Upper lobe of right lung (tissue), 1 donor: ENCODE data around the gene FUT2. TPM values are rescaled to one million over a fixed set of nuclear protein-coding genes. Genes with fewer than 3 reads are reported as not detected.
A peak's percentile ranks its signal among the peaks of the same experiment; 100 is the strongest.

Source experiments
- ATAC-seq: fragments of 200-7000 bp; cut with Tn5 transposase; one replicate; pipeline ENCODE4 v1.9.1; 2020; ENCODE audit warnings: mild to moderate bottlenecking, moderate library complexity
- DNase-seq: peaks from one replicate; pipeline ENCODE4 v3.0.0-alpha.2; 2020
- H3K27ac ChIP-seq: fragments of 200-600 bp; one replicate; pipeline ENCODE4 v1.8.0; 2022
- H3K27me3 ChIP-seq: fragments of 200-600 bp; one replicate; pipeline ENCODE4 v1.8.0; 2022; ENCODE audit warnings: mild to moderate bottlenecking
- H3K36me3 ChIP-seq: fragments of 200-600 bp; one replicate; pipeline ENCODE4 v1.8.0; 2022
- H3K4me1 ChIP-seq: fragments of 200-600 bp; one replicate; pipeline ENCODE4 v1.8.0; 2022
- H3K4me3 ChIP-seq: fragments of 200-600 bp; one replicate; pipeline ENCODE4 v1.8.0; 2022; ENCODE audit warnings: mild to moderate bottlenecking
- H3K9me3 ChIP-seq: fragments of 200-600 bp; one replicate; pipeline ENCODE4 v1.8.0; 2022
- intact Hi-C: fragments of 100-400 bp; cut with DNase I; formaldehyde crosslinking; loops from one replicate; pipeline ENCODE4 v1.11.0; 2022
- total RNA-seq: library from RNA; stranded (reverse); fragmentation: NEBNext Ultra II Directional; extraction: Animal tissue kit (Norgen Biotek cat#: 25700); gene quantifications from one replicate; pipeline ENCODE4 v1.2.1, GENCODE V29; 2021
- TF ChIP-seq, protein P1 (sequence below): fragments of 200-600 bp; IDR thresholded peaks from one replicate; pipeline ENCODE4 v1.8.0; 2022; ENCODE audit warnings: antibody characterized with exemption
- donor health status: DM: no; HTN: yes; CAD: no; lungs with severe emphysema.

The FUT2 gene
- total RNA-seq, 1 donor from 2014 or later, result 0.81 TPM

DNA sequence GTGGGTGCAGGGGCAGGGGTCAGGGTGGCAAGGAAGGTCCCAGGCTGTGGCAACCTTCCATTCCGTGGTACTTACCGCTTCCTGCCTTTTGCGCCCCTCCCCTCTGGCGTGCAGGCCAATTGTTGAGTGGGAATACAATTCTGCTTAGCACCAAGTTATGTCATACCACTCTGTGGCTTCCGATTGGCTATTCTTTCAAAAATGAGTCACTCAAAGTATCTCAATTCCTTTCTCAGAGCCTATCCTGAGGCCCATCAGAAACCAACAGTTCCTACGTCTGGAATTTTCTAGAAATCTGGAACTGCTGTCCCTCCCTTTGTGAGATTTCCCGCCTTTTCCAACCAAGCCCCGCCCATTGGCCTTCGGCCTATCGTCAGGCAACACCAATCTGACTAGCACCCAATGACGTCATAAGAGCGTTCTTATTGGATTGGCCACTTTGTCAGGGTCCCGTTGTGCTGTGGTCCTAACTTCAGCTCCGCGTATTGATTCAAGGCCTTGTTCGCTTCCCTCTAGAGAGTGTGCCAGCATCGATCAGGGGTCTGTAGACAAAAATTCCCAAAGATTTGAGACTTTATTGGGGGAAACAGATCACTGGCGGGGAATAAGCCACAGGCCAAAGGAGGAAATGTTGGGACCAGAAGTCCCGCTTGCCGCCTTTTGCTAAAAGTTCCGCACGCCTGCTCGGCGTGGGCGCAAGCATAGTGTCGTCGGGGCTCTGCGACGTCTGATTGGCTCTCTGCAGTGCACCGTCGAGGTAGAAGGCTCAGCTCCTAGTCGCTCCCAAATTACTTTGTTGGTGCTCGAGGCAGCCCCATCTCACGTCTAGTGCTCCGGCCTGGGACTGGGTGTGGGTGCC, 34.7 kb upstream of the FUT2 start:
- Histone ChIP-seq H3K4me1 (peaks cover 3% of the 10 kb centered on the region), H3K4me3 (peak overlapping the region; percentile 1), H3K36me3 (no peaks in the 10 kb centered on the region), H3K9me3 (no peaks in the 10 kb centered on the region), H3K27ac (peak overlapping the region; percentile 65), H3K27me3 (no peaks in the 10 kb centered on the region)
- ATAC-seq (peak; percentile 87), DNase-seq (peak; percentile 90)
- intact Hi-C loops, result no loop called here
- TF ChIP-seq, protein P1, sequence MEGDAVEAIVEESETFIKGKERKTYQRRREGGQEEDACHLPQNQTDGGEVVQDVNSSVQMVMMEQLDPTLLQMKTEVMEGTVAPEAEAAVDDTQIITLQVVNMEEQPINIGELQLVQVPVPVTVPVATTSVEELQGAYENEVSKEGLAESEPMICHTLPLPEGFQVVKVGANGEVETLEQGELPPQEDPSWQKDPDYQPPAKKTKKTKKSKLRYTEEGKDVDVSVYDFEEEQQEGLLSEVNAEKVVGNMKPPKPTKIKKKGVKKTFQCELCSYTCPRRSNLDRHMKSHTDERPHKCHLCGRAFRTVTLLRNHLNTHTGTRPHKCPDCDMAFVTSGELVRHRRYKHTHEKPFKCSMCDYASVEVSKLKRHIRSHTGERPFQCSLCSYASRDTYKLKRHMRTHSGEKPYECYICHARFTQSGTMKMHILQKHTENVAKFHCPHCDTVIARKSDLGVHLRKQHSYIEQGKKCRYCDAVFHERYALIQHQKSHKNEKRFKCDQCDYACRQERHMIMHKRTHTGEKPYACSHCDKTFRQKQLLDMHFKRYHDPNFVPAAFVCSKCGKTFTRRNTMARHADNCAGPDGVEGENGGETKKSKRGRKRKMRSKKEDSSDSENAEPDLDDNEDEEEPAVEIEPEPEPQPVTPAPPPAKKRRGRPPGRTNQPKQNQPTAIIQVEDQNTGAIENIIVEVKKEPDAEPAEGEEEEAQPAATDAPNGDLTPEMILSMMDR, result no peak

DNA sequence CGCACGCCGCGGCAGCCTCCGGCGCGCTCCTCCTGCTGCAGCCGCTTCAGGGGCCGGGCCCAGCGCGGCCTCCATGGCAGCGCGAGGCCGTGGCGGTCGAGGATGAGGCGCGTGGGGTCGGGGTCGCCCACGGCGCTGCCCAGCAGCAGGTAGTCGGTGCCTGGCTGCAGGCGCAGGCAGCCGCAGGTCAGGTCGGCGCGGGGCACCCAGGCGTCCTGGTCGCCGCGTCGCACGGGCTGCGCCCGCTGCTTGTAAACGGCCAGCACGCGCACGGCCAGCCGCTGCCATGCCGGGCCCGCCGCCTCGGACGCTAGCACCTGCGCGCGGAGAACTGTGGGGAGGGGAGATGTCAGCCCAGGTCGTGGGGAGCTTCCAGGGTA, 34.1 kb upstream of the FUT2 start:
- TF ChIP-seq, protein P1, result no peak
- peak overlapping the region; percentile 65 for H3K27ac ChIP-seq
- no peaks in the 10 kb centered on the region for H3K9me3 ChIP-seq
- ATAC-seq (no peak), DNase-seq (no peak)
- H3K4me1 ChIP-seq, result peaks cover 3% of the 10 kb centered on the region
- no peaks in the 10 kb centered on the region for H3K27me3 ChIP-seq
- H3K4me3 ChIP-seq, result no peak overlapping the region
- H3K36me3 ChIP-seq, result no peaks in the 10 kb centered on the region
- intact Hi-C loops, result no loop called here

DNA sequence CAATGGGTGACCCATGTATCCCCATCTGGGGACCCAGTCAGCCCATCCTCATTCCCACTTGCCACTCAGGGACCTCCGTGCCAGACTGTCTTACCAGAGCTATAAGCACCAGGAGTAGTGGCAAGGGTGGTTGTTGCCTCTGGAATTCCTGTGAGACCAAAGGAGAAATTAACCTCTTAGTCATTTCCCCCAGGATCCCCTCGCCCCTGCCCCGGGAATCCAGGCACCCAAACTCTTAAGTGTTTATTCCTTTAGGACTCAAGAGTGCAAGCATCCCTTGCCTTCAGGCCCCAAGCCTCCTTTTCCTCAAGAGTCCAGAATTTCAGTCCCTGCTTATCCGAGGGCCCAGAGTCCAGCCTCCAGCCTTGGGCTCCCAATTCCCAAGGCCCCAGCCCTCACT, 32.1 kb upstream of the FUT2 start:
- TF ChIP-seq, protein P1, result no peak

DNA sequence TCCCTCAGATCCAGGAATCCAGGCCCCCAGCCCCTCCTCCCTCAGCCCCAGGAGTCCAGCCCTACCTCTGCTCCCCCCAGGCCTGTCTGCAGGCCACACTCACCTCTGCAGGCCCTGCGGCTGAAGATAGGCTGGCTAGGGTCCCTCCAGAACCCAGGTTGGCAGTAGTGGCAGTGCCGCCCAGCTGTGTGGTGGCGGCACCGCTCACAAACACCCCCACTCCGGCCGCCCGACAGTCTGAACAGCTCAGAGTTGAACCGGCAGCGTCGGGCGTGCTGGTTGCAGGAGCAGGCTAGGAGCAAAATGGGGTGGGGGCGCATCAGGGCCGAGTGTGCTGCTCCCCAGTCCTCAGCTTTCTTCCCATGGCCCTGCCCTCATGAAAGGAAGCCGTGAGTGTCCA, 31.3 kb upstream of the FUT2 start:
- Histone ChIP-seq H3K36me3 (no peaks in the 10 kb centered on the region), H3K9me3 (no peaks in the 10 kb centered on the region), H3K4me3 (no peak overlapping the region), H3K4me1 (peaks cover 3% of the 10 kb centered on the region), H3K27me3 (no peaks in the 10 kb centered on the region), H3K27ac (no peak overlapping the region)
- intact Hi-C loops, result no loop called here
- TF ChIP-seq, protein P1, result no peak
- DNase-seq (no peak), ATAC-seq (no peak)

More for the DNA sequence above, 32.1 kb upstream of the FUT2 start:
- Histone ChIP-seq H3K4me3 (no peak overlapping the region), H3K9me3 (no peaks in the 10 kb centered on the region), H3K27ac (no peak overlapping the region), H3K27me3 (no peaks in the 10 kb centered on the region), H3K36me3 (no peaks in the 10 kb centered on the region), H3K4me1 (peaks cover 3% of the 10 kb centered on the region)
- DNase-seq (no peak), ATAC-seq (no peak)
- intact Hi-C loops, result no loop called here

DNA sequence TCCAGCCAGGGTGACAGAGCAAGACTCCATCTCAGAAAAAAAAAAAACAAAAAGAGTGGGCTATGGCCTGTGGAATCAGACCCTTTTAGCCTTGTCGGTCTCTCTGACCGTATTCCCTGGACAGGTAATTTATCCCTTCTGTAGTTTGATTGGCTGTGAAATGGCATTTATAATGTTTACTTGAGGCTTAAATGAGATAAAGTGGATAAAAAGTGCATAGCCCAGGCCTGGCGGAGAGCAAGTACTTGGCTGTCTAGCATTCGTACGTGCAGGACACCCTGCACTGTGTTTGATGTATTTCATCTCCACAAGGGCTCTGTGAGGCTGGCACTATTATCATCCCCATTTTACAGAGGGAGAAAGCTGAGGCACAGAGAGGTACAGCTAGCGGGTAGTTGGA, 30.0 kb upstream of the FUT2 start:
- TF ChIP-seq, protein P1, result no peak
- ATAC-seq, result no peak
- intact Hi-C loops, result no loop called here

More for the DNA sequence above, 30.0 kb upstream of the FUT2 start:
- DNase-seq, result no peak
- H3K4me1 ChIP-seq, result no peaks in the 10 kb centered on the region
- no peak overlapping the region for H3K27ac ChIP-seq
- no peaks in the 10 kb centered on the region for H3K27me3 ChIP-seq
- H3K4me3 ChIP-seq, result no peak overlapping the region
- H3K9me3 ChIP-seq, result no peaks in the 10 kb centered on the region
- H3K36me3 ChIP-seq, result no peaks in the 10 kb centered on the region
